Fibroblast of mammary gland (primary cell): ENCODE results near the gene SCYGR4.

Experiments used
- DNase-seq: peaks from one replicate; pipeline ENCODE4 v3.0.0-alpha.2; 2010; ENCODE audit warnings: low read depth
- H3K4me3 ChIP-seq: 2 replicates; pipeline ENCODE4 v1.5.1; 2011; ENCODE audit warnings: low read depth, mild to moderate bottlenecking, low read length, moderate library complexity; ENCODE audit not compliant: control insufficient read depth
- CTCF ChIP-seq: conservative IDR thresholded peaks from 2 replicates; pipeline ENCODE4 v1.5.1; 2011; ENCODE audit warnings: low read depth, low read length, inconsistent platforms; ENCODE audit not compliant: control insufficient read depth, insufficient read depth

SCYGR4 gene

GRCh38 chr2:227617316-227618230, at the start of gene SCYGR4:
TSS of gene SCYGR4 (plus strand) at chr2:227617498. CDS start at chr2:227617498, 0 bp downstream.
- no peak for TF ChIP-seq CTCF

GRCh38 chr2:227568852-227569169, 48.5 kb upstream of the SCYGR4 start:
- TF ChIP-seq CTCF = no peak
- H3K4me3 ChIP-seq = no peak overlapping the region
- DNase-seq = no peak

More at GRCh38 chr2:227617316-227618230, at the start of gene SCYGR4:
- peak; percentile 80 for DNase-seq
- H3K4me3 ChIP-seq = no peak within 1 kb of the TSS

GRCh38 chr2:227570615-227571014, 46.7 kb upstream of the SCYGR4 start:
- no peak overlapping the region for H3K4me3 ChIP-seq
- no peak for TF ChIP-seq CTCF
- no peak for DNase-seq

GRCh38 chr2:227576110-227576509, 41.2 kb upstream of the SCYGR4 start:
- no peak for DNase-seq
- TF ChIP-seq CTCF = no peak
- no peak overlapping the region for H3K4me3 ChIP-seq

- no peak for DNase-seq
- no peak for TF ChIP-seq CTCF
- no peak overlapping the region for H3K4me3 ChIP-seq
Measured at GRCh38 chr2:227576812-227577211, 40.5 kb upstream of the SCYGR4 start.

- TF ChIP-seq CTCF = no peak
- no peak for DNase-seq
- H3K4me3 ChIP-seq = no peak overlapping the region
Measured at GRCh38 chr2:227577555-227577954, 39.7 kb upstream of the SCYGR4 start.
